GM18861 (cell line): ENCODE data around the gene CCSER1.
A peak's percentile ranks its signal among the peaks of the same experiment; 100 is the strongest.
"Not testable (repeated sequence)": the region's sequence is repeated elsewhere in the genome, so short reads cannot be mapped to it uniquely, and the experiment has no call there.

Experiments
- ATAC-seq: cut with Tn5 transposase; IDR thresholded peaks from one replicate; pipeline ENCODE4 v1.9.1; 2021; ENCODE audit not compliant: unreplicated experiment

The CCSER1 gene

GRCh38 chr4:91317434-91317833 is 1190.2 kb downstream of the CCSER1 start:
- no peak for ATAC-seq

- ATAC-seq = no peak
Observed at GRCh38 chr4:91319556-91320268, 1192.5 kb downstream of the CCSER1 start.

DNA sequence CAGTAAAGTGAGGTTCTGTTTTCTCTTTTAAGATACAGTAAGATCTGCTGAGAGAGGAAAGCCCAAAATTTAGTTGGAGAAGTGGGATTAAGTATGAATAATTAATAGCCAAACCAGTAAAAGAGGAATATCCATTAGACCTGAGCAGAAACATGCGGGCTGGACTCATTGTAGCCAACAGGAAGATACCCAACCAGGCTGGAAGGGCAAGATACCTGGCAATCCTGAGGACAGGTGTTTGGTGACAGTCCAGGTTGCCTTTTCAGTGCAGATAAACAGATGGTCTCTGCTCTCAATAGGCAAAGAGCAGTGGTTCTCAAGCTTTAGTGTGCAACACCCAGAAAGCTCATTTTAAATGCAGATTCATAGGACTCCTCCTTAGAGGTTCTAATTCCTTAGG is 1195.8 kb downstream of the CCSER1 start:
- no peak for ATAC-seq

DNA sequence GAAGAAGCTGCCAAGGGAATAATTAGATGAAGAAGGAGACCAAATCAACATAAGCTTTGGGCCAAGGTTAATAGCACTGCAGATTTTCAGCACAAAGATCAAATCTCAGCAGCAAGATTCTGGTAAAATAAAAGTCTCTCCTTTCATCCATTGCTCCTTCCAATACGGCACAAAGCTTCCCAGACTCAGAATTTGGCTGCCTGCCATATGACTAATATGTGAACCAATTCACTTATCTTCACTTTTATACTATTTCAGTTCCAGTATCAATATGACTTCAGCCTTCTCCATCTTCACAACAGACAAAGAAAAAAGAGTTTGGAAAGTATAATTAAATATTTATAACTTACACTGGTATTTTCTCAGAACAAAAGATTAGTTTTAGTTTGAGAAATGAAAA is 1198.3 kb downstream of the CCSER1 start:
- ATAC-seq = no peak

DNA sequence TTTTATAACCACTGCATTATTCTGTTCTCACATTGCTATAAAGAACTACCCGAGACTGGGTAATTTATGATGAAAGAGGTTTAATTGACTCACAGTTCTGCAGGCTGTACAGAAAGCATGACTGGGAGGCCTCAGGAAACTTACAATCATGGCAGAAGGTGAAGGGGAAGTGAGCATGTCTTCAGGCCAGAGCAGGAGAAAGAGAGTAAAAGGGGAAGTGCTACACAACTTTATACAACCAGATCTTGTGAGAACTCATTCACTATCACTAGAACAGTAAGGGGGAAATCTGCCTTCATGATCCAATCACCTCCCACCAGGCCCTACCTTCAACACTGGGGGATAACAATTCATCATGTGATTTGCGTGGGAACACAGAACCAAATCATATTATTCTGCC is 1199.0 kb downstream of the CCSER1 start:
- not testable (repeated sequence) for ATAC-seq

- ATAC-seq = no peak
Observed at GRCh38 chr4:91330555-91331137, 1203.5 kb downstream of the CCSER1 start.

DNA sequence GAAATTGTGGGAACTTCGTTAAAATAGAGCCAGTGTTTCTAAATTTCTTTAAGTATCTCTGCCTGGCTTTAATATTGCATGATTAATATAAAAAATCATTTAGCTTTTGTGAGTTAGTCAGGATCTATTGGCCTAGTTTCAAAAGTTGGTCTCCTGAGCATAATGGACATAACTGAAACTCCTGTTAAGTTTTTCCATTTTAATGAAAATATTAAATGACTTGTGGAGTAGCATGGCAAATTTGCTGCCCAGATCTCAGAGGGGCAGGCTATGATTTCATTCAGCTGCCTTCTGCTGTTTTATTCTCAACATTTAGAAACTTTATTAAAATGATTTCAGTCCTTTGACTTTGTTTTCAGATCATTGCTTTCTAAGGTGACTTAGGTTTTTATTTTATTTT is 1213.6 kb downstream of the CCSER1 start:
- ATAC-seq = no peak

GRCh38 chr4:91345632-91346031 is 1218.4 kb downstream of the CCSER1 start:
- ATAC-seq = peak; percentile 69

DNA sequence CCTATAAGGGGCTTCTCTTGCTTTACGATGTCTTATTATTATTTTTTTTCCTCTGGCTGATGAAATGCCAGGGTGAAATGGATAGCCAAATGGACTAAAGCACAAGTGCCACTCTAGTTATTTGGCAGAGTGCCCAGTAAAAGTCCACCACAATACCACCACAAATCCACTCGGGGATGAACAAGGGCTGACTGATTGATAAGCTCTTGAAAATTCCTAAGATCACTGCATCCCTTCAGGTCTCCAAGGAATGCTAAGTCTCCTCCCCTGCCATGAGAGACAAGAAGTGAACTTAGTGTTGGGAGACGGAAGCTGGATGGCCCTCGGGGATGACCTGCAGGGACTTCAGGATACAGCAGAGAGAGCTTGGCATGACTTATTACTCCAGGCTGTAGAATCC is 1229.3 kb downstream of the CCSER1 start:
- ATAC-seq = not testable (repeated sequence)

DNA sequence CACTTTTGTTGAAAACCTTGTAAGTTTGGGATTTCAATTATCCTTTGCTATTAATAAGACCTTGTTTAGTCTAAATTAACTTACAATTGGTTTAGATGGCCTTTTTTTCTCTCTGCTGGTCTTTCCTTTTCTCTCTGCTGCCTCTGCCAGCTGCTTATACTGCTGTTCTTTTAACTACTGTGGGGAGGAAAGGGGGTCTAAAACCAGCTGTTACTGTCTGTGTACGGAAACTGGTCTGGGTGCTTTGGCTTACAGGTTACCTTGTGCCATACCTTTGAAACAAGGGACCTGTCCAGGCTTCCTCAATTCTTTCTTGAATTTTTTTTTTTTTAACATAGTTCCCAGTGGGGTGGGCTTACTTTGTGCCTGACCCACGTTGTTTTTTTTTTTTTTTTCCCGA is 1230.8 kb downstream of the CCSER1 start:
- ATAC-seq = peak; percentile 48

DNA sequence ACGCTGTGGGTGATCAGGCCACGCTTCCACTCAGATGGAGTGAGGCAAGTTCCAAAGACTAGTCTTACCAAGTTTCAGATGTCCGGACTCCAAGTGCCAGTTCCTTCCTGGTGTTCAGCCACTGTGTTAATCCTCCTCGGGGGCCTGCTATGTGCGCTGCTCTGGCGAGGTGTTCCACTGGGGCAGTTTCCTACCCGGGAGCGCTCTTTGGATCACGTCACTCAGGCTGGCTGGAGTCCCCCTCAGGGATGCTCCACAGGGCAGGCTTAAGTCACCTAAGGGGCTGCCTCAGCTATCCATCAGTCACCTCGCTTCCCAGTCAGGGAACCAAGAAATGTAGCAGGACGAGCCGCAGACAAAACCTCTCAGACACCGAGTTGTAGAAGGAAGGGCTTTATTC is 1231.4 kb downstream of the CCSER1 start:
- ATAC-seq = not testable (repeated sequence)

DNA sequence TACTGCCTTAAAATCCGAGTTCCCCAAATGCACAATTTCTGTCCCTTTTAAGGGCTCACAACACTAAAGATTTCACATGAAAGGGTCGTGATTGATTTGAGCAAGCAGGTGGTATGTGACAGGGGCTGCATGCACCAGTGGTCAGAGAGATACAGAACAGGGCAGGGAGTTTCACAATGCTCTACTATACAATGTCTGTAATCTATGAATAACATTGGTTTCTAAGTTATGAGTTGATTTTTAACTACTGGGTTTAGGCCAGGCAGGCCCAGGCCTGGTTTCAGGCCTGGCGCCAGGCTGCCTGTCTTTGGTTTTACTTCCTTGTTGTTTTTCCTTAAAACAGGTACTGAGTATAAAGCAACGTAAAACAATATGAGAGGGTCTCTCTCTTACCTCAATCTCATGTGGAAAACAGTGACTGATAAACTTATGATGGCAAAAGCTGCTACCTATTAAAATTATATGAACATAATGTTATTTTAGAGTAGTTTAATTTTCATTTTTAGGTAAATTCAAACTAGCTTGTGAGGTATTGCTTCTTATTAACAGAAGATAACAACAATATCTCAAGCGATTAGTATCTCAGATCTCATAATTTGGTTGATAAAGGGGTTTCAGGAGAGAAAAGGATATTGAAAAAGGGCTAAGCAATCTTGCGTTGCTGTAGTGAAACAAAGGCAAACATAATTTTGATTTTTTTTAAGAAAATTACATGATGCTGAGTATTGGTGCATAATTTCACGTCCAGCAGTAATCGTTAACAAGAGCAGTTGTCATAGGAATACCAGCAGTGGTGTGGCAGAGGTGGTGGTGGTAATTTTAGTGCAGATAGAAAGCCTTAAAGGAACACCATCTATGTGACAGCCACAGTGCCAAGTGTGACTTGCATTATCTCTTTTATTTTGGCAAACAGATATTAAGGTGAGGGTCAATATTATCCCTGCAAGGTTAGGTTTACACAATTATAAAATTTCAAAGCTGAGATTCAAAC is 1232.1 kb downstream of the CCSER1 start:
- ATAC-seq = no peak

GRCh38 chr4:91362125-91362524 is 1234.9 kb downstream of the CCSER1 start:
- ATAC-seq = no peak

- peak; percentile 42 for ATAC-seq
Observed at GRCh38 chr4:91366554-91366953, 1239.4 kb downstream of the CCSER1 start.

- no peak for ATAC-seq
Observed at GRCh38 chr4:91369116-91369515, 1241.9 kb downstream of the CCSER1 start.

GRCh38 chr4:91373546-91373945 is 1246.4 kb downstream of the CCSER1 start:
- peak; percentile 70 for ATAC-seq

DNA sequence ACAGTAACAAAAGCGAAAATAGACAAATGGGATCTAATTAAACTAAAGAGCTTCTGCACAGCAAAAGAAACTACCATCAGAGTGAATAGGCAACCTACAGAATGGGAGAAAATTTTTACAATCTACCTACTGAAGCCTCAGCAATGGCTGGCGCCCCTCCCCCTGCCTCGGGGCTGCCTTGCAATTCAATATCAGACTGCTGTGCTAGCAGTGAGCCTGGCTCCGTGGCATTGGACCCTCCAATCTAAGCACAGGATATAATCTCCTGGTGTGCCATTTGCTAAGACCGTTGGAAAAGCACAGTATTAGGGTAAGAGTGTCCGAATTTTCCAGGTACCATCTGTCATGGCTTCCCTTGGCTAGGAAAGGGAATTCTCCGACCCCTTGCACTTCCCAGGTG is 1278.2 kb downstream of the CCSER1 start:
- ATAC-seq = not testable (repeated sequence)

- ATAC-seq = no peak
Observed at GRCh38 chr4:91422011-91422410, 1294.8 kb downstream of the CCSER1 start.

GRCh38 chr4:91426725-91427124 is 1299.5 kb downstream of the CCSER1 start:
- ATAC-seq = no peak

DNA sequence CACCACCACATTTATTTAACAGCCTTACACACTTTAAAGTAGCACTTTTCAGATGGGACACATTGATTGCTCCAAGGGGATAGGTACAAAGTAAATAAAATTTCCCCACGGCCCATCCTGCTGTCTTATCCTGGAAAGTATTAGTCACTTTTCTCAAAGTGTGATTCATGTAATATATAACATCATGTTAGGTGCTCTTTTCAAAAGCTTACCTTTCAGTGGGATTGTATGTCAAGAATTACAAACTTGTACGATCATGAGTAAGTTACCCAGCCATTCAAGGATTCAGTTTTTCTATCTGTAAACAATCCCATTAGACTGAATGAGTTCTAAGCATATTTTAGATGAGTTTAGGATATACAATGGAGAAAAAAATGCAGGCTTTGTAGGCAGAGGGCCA is 1300.0 kb downstream of the CCSER1 start:
- ATAC-seq = no peak

- no peak for ATAC-seq
Observed at GRCh38 chr4:91434631-91435030, 1307.4 kb downstream of the CCSER1 start.

GRCh38 chr4:91436556-91436955 is 1309.4 kb downstream of the CCSER1 start:
- ATAC-seq = no peak
